Panc1 (cell line): ENCODE data around the gene GBF1. TPM values are rescaled to one million over a fixed set of nuclear protein-coding genes. Genes with fewer than 3 reads are reported as not detected.

Experiments used
- ATAC-seq: fragments of 200-7000 bp; cut with Tn5 transposase; 2 replicates; pipeline ENCODE4 v1.9.1; 2020; ENCODE audit warnings: mild to moderate bottlenecking, moderate library complexity
- BruUV-seq: library from RNA; stranded (reverse); fragments of 400-500 nt; replicated peaks from 2 replicates; lab custom pipeline; 2021; lab: Mats Ljungman, UMichigan
- CTCF ChIA-PET: fragments of 300-600 bp; sonication (Branson Sonifier 250); formaldehyde crosslinking; loops from one replicate; lab custom pipeline; 2022; ENCODE audit warnings: antibody characterized with exemption; lab: Charles Lee
- POLR2A ChIA-PET: fragments of 300-600 bp; sonication (Branson Sonifier 250); formaldehyde crosslinking; loops from one replicate; lab custom pipeline; 2022; ENCODE audit warnings: antibody characterized with exemption; lab: Charles Lee
- DNase-seq: peaks from one replicate; pipeline ENCODE4 v3.0.0-alpha.2; 2010; ENCODE audit warnings: low read depth, low spot score
- H3K27ac ChIP-seq: 2 replicates; pipeline ENCODE4 v1.5.1; 2011; ENCODE audit warnings: mild to moderate bottlenecking, low read length, inconsistent platforms
- H3K27me3 ChIP-seq: fragments of 200-500 bp; sonication (Bioruptor generic); 2 replicates; pipeline ENCODE4 v1.6.0; 2014; ENCODE audit warnings: low read length, inconsistent platforms; ENCODE audit not compliant: control insufficient read depth, insufficient read depth
- H3K36me3 ChIP-seq: fragments of 200-500 bp; sonication (Bioruptor generic); 2 replicates; pipeline ENCODE4 v1.5.1; 2014; ENCODE audit warnings: inconsistent platforms, mild to moderate bottlenecking, low read length, moderate library complexity; ENCODE audit not compliant: control insufficient read depth, insufficient read depth
- H3K4me1 ChIP-seq: 2 replicates; pipeline ENCODE4 v1.5.1; 2011; ENCODE audit warnings: inconsistent platforms, mild to moderate bottlenecking, low read length, moderate library complexity; ENCODE audit not compliant: control insufficient read depth, insufficient read depth
- H3K4me3 ChIP-seq, 2 experiments: 2 replicates each; pipeline ENCODE4 v1.5.1; 2011 to 2012; ENCODE audit warnings: low read depth in 2 of 2, low read length in 2 of 2, mild to moderate bottlenecking in 2 of 2, inconsistent platforms in 1 of 2, moderate library complexity in 1 of 2
- H3K9me3 ChIP-seq: fragments of 200-500 bp; sonication (Bioruptor generic); 2 replicates; pipeline ENCODE4 v1.5.1; 2014; ENCODE audit warnings: low read depth, mild to moderate bottlenecking, inconsistent platforms, low read length, moderate library complexity; ENCODE audit not compliant: control insufficient read depth, insufficient read depth
- CTCF ChIP-seq: fragments of 450-650 bp; IDR thresholded peaks from 2 replicates; pipeline ENCODE4 v1.5.1; 2017; ENCODE audit warnings: mild to moderate bottlenecking
- POLR2AphosphoS5 ChIP-seq: IDR thresholded peaks from 2 replicates; pipeline ENCODE4 v1.6.1; 2012; ENCODE audit warnings: mild to moderate bottlenecking, low read depth, low read length, moderate library complexity
- REST ChIP-seq, 2 experiments: IDR thresholded peaks; 2 replicates each; pipeline ENCODE4 v1.6.1; 2011 to 2012; ENCODE audit warnings: low read depth in 2 of 2, control low read depth in 1 of 2, low read length in 1 of 2, mild to moderate bottlenecking in 1 of 2, moderate library complexity in 1 of 2; ENCODE audit not compliant: insufficient read depth in 1 of 2
- SIN3A ChIP-seq: IDR thresholded peaks from 2 replicates; pipeline ENCODE4 v1.6.1; 2012; ENCODE audit warnings: low read depth, mild to moderate bottlenecking, low read length, moderate library complexity, borderline replicate concordance; ENCODE audit not compliant: insufficient read depth
- TCF7L2 ChIP-seq: IDR thresholded peaks from 2 replicates; pipeline ENCODE4 v1.6.1; 2011; ENCODE audit warnings: mild to moderate bottlenecking, low read depth, low read length, inconsistent platforms
- in situ Hi-C: cut with HindIII; loops from 2 replicates; pipeline ENCODE4 v1.10.0; 2016; ENCODE audit warnings: low sequenced_read_pairs, low pct_unique_long_range_greater_than_20kb
- intact Hi-C: fragments of 100-400 bp; cut with micrococcal nuclease; formaldehyde crosslinking; loops from one replicate; pipeline ENCODE4 v1.10.0; 2022; ENCODE audit not compliant: unreplicated experiment
- total RNA-seq: library from RNA; stranded (reverse); gene quantifications from one replicate; pipeline ENCODE4 v1.2.1, GENCODE V29; 2021; ENCODE audit not compliant: unreplicated experiment

Gene GBF1
- total RNA-seq, 1 experiment from 2014 or later = 65.0 TPM

GRCh38 chr10:102400076-102400475, 154.7 kb downstream of the GBF1 start:
- Histone ChIP-seq H3K27me3 (no peaks in the 10 kb centered on the region), H3K27ac (peak overlapping the region; percentile 72), H3K36me3 (peaks cover 4% of the 10 kb centered on the region; the same call in 1 of the 2 replicates), H3K9me3 (no peaks in the 10 kb centered on the region), H3K4me1 (peaks cover 45% of the 10 kb centered on the region), H3K4me3 (0 out of 4 replicates have a peak overlapping the region, but pooled peaks of 1 of the 2 experiments have one; percentile 7)
- intact Hi-C loops (loop anchor here (5.0 kb wide), 1 partner anchor 173 kb away; the partner anchor contains the start of gene ELOVL3), in situ Hi-C loops (no loop called here)
- ChIA-PET CTCF (interaction anchor here (1.4 to 2.7 kb wide), 2 partner anchors 20 to 170 kb away, joined by 6 to 19 read pairs; no protein-coding TSS in a partner anchor), POLR2A (interaction anchor here (0.6 kb wide), 1 partner anchor 87 kb away, joined by 5 read pairs; no protein-coding TSS in a partner anchor)
- DNase-seq (no peak), ATAC-seq (no peak)
- TF ChIP-seq POLR2AphosphoS5 = no peak
- no peak for TF ChIP-seq REST (IDR thresholded peaks at IDR 0.05; ENCODE audit: insufficient read depth in 1 of 2, low read depth in 2 of 2, low read length in 1 of 2)
- no peak for TF ChIP-seq SIN3A
- no peak for TF ChIP-seq CTCF
- TF ChIP-seq TCF7L2 = no peak
- no TSS peak for BruUV-seq

- H3K36me3 ChIP-seq = peaks cover 3% of the 10 kb centered on the region; the same call in 1 of the 2 replicates
Observed at GRCh38 chr10:102400598-102401341, 155.4 kb downstream of the GBF1 start.

More at GRCh38 chr10:102400598-102401341, 155.4 kb downstream of the GBF1 start:
- ChIA-PET POLR2A (interaction anchor here (0.6 kb wide), 1 partner anchor 36 kb away, joined by 3 read pairs; no protein-coding TSS in a partner anchor), CTCF (no interaction called here)
- Histone ChIP-seq H3K4me3 (no peak overlapping the region), H3K27ac (peak overlapping the region; percentile 64), H3K9me3 (no peaks in the 10 kb centered on the region), H3K4me1 (peaks cover 45% of the 10 kb centered on the region), H3K27me3 (no peaks in the 10 kb centered on the region)
- no peak for ATAC-seq
- in situ Hi-C loops (no loop called here), intact Hi-C loops (loop anchor here (5.0 kb wide), 1 partner anchor 173 kb away; the partner anchor contains the start of gene ELOVL3)
- no peak for DNase-seq
- no peak for TF ChIP-seq SIN3A
- TF ChIP-seq TCF7L2 = no peak
- TF ChIP-seq REST (IDR thresholded peaks at IDR 0.05; ENCODE audit: insufficient read depth in 1 of 2, low read depth in 2 of 2, low read length in 1 of 2) = no peak
- no peak; the same call in 1 of the 2 replicates for TF ChIP-seq POLR2AphosphoS5
- BruUV-seq = no TSS peak
